GM19438 (cell line): ENCODE data around the gene MLLT10.
"Not testable (repeated sequence)": the region's sequence is repeated elsewhere in the genome, so short reads cannot be mapped to it uniquely, and the experiment has no call there.

Source experiments
- ATAC-seq: cut with Tn5 transposase; IDR thresholded peaks from one replicate; pipeline ENCODE4 v1.9.1; 2021; ENCODE audit warnings: low read depth; ENCODE audit not compliant: unreplicated experiment

The MLLT10 gene

GRCh38 chr10:21526188-21526859 lies 7.7 kb upstream of the MLLT10 start:
- peak; percentile 37 for ATAC-seq

- ATAC-seq: no peak
Measured at GRCh38 chr10:21526860-21527597, 7.0 kb upstream of the MLLT10 start.

DNA sequence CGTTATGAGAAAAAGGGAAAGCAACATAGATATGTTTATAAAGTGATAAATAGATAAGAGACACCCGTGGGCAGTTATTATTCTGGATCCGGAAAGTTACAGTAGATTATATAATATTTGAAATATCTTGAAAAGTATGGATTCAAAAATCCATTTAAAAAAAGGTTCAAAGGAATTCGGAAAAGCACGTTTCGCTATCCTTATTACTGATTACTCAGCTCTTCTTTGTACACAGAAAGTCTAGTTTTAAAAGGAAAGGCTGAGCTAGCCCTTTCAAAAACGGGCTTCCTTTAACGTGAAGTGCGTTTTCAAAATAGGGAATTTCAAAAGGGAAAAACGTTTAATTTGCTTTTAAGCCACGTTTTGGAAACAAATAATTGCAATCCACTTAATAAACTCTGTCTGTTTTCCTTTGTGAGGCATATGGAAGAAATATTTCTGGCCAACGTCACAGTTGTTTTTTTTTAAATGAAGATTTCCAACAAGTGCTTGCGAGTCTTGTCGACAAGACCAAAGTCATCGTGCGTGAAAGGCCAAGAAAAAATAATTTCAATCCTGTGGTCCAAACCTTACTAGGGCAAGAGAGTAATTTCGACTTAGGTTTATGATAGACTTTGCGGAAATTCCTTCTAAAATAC lies 6.3 kb upstream of the MLLT10 start:
- ATAC-seq: no peak

- no peak for ATAC-seq
Measured at GRCh38 chr10:21528236-21529031, 5.6 kb upstream of the MLLT10 start.

DNA sequence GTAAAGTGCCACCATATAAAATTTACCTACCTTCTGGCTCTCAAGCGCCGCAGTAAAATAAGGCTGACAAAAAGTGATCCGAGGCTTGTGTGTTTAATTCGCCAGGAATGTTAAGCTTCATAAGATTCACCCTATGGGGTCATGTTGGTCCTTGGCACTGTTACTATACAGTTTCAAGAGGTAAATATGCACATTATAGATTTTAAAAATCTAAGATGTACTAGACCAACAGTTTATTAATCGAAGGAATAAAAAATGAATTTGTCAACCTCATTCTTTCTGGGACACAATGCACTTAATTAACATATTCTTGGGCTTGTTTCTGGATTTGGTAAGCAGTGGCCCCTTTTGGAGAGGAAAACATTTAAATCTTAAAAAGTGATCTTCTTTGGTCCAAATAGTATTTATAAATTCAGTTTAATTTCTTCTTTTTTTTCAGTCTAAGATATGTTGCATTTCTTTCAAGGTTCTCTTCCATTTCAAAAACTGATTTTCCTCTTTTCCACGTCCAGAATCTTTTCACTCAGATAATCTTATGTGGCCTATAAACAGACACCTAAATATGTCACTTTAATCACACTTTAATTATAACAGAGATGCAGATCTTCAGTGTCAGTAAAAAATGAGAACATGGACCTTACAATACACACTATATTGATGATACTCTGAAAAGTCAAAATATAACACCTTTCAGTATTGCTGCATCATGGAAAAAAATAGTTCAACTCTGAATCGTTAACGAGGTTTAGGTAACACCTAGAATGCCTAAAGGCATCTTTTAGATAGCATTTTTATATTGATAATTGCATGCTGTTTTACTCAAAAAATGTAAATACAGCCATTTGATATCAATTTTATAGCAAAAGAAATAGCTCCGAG lies 4.8 kb upstream of the MLLT10 start:
- no peak for ATAC-seq

DNA sequence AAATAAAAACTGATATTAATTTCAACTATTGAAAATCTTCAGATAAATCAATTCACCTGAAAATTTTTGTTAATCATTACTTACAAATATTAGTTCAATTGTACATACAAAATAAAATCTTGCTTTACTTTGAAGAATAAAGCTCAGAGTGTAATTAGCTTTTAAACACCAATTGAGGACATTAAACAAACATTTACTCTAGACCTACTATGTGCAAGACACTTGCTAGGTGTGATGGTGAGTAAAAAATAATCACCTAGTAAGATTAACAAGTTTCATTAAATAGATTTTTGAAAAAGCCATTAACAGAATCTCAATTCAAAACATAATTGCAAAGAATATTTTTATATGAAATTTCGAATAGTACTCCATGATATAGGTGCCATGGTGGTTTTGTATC lies 3.9 kb upstream of the MLLT10 start:
- ATAC-seq: no peak

DNA sequence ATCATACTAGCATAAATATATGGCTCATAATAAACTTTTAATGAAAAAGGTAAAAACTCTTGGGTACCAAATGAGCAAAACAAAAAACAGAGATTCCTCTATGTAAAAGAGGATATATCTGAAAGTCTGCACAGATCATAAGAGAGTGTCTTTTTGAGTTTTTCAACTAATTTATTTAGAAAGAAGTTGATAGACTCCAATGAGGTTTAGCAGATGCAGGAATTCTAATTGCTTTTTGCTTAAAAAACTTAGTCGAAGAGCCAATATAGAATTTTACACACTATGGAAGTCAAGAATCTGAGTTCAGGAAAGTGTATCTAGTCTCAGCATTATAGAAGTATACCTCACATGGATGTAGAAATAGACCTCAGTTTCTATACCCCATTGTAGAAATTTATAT lies 3.4 kb upstream of the MLLT10 start:
- no peak for ATAC-seq

DNA sequence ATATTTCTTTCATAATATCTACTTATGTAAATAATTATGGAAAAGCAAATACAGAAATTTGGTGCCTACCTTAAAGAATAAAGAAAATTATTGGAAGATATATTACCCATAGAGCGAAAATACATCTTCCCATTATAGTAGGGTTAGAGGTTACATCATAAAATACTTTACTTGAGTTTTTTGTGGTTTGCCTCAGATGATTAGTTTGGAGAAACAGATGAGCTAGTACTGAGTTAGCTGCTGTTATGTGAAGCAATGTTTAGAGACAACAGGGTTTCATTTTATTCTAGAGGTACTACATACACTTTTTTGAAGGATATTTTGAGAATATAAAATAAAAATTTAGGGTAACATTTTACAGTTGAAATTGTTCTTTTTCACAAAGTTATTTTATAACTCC lies 2.9 kb upstream of the MLLT10 start:
- no peak for ATAC-seq

DNA sequence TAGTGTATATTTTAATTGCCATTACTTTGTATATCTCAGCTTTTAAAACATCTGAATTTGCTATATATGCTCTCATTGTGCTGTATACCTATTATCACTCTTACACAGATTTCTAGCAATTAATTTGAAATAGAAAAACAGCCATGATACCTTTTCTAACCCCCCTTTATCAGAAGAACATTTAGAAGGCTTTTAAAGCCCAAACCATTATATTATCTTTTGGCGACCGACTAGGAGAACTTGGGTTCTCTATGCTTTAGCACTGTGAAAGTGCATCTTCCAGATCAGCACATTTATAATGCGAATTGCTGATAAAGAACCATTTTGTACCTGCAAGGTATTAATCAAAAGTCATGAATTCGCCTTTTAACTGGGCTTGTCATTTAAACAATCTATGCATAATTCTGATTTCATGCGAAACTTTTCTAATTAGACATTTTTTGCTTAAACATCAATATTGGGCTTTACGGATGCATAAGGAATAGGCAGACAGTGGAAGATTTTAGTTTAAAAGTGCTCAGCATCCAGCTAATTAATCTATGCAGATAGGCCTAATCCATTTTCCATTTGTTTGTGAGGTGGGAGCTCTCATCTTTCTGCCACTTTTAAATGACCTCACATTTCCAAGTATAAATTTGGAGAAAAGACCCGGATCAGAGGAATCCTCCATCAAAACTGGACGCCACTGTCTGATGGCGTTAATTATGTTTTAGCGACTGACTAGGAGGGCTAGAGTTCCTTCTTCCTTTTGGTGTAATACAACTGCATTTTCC lies 1.2 kb upstream of the MLLT10 start:
- ATAC-seq: no peak

- no peak for ATAC-seq
Measured at GRCh38 chr10:21534280-21534586, 201 bp downstream of the MLLT10 start.

DNA sequence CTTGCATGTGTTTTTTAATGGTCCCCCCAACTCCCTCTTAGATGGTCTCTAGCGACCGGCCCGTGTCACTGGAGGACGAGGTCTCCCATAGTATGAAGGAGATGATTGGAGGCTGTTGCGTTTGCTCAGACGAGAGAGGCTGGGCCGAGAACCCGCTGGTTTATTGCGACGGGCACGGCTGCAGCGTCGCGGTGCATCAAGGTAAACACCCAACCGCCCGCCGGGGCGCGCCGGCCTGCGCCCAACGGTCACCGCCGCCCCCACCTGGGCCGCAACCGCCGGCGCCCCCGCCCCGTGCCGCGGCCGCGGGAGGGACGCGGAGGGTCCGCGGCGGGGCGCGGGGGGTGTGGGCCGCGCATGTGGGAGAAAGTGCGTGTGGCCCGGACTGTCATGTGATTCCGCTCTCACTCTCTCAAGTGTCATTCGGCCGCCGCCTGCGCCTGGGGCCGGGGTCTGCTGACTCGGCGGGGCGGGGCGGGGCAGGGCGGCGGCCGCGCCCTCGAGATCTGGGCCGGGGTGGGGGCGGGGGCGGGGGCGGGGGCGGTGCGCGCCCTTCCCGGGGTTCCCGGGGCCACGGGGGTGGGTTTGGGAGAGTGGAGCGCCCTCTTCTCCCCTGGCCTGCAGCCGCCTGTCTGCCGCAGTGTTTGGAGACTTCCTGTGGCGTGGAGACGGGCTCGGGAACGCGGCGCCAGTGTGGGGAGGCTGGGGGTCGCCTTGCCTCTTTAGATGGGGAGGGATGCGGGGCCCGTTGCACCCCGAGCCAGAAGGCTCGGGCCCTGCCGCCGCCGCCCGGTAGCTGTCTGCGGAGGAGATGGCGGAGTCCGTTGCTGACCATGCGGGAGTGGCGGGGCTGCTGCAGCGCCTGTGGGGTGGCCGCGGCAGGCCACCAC lies 817 bp downstream of the MLLT10 start:
- ATAC-seq: no peak

- ATAC-seq: no peak
Measured at GRCh38 chr10:21535494-21535965, 1.5 kb downstream of the MLLT10 start.

DNA sequence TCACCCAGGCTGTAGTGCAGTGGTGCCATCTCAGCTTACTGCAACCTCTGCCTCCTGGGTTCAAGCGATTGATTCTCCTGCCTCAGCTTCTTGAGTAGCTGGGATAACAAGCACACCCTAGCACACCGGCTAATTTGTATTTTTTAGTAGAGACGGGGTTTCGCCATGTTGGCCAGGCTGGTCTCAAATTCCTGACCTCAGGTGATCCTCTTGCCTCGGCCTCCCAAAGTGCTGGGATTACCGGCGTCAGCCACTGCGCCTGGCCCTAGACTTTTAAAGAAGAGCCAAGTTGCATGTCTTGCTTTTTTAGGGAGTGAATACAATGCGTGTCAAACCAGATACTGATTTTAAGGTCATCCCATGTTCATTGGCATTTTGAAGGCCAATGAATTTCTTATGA lies 1.9 kb downstream of the MLLT10 start:
- ATAC-seq: not testable (repeated sequence)

DNA sequence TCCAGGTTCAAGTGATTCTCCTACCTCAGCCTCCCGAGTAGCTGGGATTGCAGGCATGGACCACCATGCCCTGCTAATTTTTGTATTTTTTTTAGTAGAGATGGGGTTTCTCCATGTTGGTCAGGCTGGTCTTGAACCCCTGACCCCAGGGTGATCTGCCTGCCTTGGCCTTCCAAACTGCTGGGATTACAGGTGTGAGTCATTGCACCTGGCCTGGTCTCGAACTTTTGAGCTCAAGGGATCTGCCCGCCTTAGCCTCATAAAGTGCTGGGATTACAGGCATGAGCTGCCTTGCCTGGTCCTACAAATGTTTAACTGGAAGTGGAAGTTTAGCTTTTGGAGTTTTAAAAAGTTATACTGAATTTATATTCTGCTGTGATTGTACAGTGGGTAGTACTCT lies 2.8 kb downstream of the MLLT10 start:
- ATAC-seq: no peak

DNA sequence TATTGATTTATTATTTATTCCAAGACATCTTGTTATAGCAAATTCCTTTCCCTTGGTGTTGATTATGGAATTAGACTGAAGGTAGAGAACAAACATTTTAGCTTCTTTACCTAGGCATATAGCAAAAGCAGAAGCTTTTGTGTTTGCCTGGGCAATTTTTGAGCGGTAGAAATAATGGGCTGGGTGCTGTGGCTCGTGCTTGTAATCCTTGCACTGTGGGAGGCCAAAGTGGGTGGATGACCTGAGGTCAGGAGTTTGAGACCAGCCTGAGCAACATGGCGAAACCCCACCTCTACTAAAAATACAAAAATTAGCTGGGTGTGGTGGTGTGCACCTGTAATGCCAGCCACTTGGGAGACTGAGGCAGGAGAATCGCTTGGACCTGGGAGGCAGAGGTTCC lies 6.7 kb downstream of the MLLT10 start:
- not testable (repeated sequence) for ATAC-seq

- no peak for ATAC-seq
Measured at GRCh38 chr10:21547246-21547645, 13.2 kb downstream of the MLLT10 start.

GRCh38 chr10:21552638-21553037 lies 18.6 kb downstream of the MLLT10 start:
- no peak for ATAC-seq

DNA sequence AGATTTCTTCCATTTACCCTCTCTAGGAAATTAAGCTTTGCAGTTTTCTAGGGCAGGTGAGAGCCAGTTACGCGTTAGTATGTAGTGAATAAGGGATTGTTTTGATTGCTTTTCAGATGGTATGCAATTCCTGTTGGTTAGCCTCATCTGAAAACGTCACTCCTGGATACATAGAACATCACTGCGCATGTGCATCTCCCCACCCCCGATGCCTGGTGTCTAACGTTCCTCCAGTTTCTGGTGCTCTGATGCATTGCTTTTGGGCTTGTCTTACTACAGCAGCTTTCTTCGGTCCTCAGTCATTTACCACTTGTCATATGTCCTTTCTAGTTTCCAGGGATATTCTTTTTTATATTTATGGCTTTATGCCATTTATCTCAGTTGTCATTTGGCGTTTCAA lies 22.5 kb downstream of the MLLT10 start:
- ATAC-seq: no peak
